OCI-M1 (cell line): Measurements from ENCODE around the gene URI1.
A peak's percentile ranks its signal among the peaks of the same experiment; 100 is the strongest.
"Not testable (repeated sequence)": the region's sequence is repeated elsewhere in the genome, so short reads cannot be mapped to it uniquely, and the experiment has no call there.

Experiments
- DNase-seq: peaks from one replicate; lab custom pipeline; 2025; lab: John Stamatoyannopoulos, UW

Gene URI1

DNA sequence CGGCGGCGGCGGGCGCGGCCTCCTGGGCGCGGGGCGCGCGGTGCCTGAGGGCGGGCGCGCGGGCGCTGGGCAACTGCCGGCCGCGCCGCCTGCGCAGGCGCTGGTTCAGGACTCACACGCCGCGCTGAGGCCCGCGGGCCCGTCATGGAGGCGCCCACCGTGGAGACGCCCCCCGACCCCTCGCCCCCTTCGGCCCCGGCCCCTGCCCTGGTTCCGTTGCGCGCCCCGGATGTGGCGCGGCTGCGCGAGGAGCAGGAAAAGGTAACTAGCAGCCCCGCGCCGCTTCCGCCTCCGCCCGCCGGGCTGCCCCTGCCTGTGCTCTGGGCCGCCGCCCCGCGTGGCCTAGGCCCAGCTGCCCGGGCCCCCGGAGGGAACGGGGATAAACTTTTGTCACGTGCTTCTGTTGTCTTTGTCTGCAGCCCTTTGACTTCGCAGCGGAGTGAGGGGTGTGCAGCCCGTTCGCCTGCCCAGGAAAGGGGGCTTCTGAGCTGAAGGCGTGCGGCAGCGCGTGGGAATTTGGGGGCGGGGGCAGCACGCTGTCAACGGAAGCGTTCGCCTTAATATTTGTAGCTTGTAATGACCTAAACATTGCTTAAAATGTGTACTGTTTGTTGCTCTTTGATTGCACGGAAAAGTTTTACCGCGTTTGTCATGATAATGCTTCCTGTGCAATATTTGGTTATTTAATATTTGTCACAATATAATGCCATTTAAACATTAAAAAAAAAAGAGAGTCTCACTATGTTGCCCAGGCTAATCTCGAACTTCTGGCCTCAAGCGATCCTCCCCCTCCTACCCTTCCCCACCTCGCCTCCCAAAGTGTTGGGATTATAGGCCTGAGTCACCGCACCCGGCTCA is 594 bp downstream of the URI1 start:
- peak; percentile 73 for DNase-seq

DNA sequence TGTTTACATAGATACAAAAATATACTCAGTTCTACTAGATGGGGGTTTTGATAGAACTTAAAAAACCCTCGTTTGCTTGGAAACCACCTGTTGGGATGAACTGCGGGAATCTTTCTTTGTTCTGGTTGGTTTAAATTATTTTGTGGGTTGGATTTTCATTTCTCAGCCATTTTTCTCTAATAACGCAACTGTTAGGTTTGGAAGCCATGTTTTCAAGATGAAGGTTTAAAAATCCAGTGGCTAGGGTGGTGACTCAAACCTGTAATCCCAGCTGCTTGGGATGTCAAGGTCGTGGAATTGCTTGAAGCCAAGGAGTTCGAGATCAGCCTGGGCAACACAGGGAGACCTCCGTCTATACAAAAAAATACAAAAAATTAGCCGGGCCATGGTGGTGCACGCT is 1.6 kb downstream of the URI1 start:
- DNase-seq = peak; percentile 68

DNA sequence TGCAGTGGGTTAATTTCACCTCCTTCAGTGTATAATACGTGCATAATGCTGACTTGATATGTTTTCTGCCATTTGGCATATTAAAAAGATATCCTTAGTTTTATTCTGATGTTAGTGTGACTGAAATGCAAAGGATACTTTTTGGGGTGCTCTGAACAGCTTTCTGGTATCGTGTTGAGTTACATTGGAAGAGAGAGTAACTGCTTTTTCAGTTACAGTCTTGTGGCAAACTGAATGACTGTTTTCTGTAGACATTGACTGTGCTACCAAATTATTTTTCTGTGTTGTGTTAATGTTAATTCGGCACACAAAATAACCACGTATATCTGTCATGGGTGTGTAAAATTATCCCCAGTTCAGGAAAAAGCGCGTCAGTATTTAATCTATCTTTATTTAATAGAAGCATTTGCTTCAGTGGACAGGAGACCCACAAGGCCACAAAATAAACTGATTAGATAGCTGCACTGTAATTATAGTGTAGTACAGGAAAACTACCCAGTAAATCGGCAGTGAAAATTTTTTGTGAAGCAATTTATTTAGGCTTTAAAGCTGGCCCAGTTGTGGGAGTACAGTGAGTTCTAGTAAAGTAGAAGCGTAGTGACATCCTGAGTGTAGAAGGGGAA is 2.5 kb downstream of the URI1 start:
- peak; percentile 53 for DNase-seq

- DNase-seq = no peak
These were observed 3.0 kb downstream of the URI1 start for GRCh38 chr19:29945017-29945416.

DNA sequence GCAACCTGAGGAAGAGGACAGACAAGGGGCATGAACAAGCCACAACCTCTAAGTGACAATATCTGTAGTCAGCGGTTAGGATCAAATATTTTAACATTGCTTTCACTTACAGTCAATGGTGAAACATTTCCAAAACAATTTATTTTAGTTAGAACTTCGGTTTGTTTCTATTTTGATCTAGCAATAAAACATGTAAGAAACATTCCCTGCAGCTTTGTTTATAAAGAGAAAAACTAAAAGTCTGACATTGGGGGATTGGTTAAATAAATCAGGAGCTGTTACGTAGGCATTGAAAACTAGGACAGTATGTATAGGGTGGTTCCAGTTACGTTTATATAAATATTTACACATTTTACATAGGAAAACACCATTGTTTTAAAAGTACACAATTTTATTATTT is 3.4 kb downstream of the URI1 start:
- DNase-seq = peak; percentile 50

DNA sequence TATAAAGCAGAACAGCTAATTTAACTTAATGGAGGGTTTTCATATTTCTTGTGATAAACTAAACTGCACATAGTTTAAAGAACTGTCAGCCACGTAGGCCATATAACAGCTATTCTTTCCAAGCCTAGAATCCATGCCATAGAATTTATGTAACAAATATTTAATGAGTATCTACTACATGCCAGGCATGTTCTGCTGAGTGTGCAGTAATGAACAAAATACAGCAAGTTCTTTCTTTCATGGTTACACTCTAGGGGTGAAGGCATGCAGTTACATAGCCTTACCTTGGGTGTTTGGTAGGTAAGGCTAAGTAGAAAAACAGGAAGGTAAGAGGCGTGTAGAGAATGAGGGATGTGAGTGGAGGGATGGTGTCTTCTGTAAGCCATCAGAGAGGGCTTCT is 4.6 kb downstream of the URI1 start:
- DNase-seq = peak; percentile 20

DNA sequence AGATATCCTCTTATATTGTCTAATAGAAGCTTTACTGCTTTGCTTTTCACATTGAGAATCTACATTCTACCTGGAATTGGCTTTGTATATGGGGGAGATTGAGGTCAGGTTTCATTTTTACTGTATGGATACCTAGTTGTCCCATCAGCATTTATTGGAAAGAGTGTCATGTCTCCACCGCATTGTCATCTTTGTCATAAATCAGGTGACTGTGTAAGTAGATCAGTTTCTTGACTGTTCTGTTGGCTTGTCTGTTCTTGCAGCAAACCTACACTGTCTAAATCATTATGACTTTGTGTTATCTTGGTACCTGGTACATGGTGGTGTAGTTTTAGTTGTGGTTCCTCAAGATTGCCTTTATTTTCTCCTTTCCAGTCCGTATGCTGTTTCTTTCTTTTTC is 5.8 kb downstream of the URI1 start:
- DNase-seq = peak; percentile 31

GRCh38 chr19:29948759-29949470 is 6.9 kb downstream of the URI1 start:
- DNase-seq = not testable (repeated sequence)

- peak; percentile 68 for DNase-seq
These were observed 10.1 kb downstream of the URI1 start for GRCh38 chr19:29952177-29952576.

- peak; percentile 68 for DNase-seq
These were observed 10.6 kb downstream of the URI1 start for GRCh38 chr19:29952646-29953045.

- DNase-seq = peak; percentile 78
These were observed 11.6 kb downstream of the URI1 start for GRCh38 chr19:29953352-29954247.

DNA sequence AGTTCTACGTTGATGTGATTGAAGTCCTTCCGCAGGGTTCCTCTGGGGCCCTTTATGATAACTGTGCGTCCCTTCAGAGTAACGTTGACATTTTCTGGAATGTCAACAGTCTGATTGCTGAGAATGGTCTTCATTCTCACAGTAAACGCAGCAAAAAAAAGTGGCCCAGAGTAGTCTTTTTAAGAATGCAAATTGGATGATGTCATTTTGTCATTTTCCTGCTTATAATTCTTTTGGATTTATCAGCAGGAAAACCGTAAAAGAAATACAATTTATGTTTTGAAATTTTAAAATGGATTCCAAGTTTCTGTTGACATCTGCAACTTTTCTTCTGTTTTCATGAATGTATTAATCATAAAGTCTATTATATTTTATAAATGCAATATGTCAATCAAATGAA is 14.8 kb downstream of the URI1 start:
- no peak for DNase-seq

DNA sequence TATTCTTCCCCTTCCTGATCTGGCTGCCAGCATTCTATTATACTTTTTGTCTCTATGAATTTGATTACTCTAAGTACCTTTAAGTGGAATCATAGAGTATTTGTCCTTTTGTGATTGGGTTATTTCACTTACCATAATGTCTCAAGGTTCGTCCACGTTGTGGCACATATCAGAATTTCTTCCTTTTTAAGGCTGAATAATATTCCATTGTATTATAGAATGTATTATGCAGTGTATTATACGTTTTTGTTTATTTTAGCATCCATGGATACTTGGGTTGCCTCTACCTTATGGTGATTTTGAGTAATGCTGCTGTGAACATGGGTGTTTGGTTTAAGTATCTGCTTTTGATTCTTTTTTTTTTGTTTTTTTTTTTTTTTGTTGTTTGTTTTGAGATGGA is 19.3 kb downstream of the URI1 start:
- DNase-seq = no peak

GRCh38 chr19:29962793-29963192 is 20.8 kb downstream of the URI1 start:
- DNase-seq = peak; percentile 29

GRCh38 chr19:29963576-29963975 is 21.5 kb downstream of the URI1 start:
- no peak for DNase-seq

GRCh38 chr19:29964171-29964570 is 22.1 kb downstream of the URI1 start:
- peak; percentile 36 for DNase-seq

DNA sequence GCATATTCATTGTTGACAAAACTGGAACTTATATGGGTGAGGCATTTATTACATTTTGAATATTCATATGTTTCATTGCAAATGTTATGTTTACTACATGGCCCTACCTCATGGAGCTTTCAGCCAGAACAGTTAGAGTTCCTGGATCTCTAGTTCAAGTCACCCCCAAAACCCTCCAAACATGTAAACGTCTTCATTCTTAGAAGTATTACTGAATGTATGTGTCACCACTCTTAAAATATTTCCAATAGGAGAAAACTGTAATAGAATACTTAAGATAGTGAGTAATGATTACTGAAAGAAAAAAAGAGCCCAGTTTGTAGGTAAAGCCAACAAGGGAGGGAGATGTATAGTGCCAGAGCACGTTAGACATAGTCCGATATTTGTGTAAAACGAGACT is 23.5 kb downstream of the URI1 start:
- DNase-seq = no peak

DNA sequence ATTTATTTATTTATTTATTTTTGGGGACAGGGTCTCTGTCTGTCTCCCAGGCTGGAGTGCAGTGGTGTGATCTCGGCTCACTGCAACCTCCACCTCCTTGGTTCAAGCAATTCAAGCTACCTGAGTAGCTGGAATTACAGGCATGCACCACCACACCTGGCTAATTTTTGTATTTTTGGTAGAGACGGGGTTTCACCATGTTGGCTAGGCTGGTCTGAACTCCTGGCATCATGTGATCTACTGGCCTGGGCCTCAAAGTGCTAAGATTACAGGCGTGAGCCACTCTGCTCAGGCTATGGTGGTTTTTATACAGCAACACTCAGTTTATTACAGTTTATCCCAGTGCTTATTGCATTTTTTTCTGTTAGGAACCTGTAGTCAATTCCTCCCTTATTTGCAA is 24.1 kb downstream of the URI1 start:
- DNase-seq = peak; percentile 56

GRCh38 chr19:29966588-29967249 is 24.7 kb downstream of the URI1 start:
- DNase-seq = peak; percentile 80

DNA sequence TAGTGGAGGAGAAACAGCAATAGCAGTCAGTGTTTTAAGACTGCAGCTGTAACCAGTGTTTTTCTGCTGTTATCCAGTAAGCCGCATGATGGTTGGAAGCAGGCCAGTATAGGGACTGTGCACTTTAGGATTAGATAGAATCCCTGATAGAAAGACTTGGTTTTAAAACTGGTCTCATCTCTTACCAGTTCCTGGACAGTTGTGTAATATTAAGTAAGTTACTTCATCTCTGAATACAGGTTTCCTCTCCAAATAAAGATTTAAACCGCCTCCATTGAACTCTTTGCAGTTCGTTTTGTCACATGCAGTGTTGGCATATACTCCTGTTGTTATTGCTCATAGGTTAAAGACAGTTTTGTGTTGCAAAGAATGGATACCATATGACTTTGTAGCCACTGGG is 25.6 kb downstream of the URI1 start:
- DNase-seq = peak; percentile 94

- no peak for DNase-seq
These were observed 27.9 kb downstream of the URI1 start for GRCh38 chr19:29969891-29970290.
